DMS 273 (cell line): ENCODE measurements around the gene LANCL2.
"Not testable (repeated sequence)": the region's sequence is repeated elsewhere in the genome, so short reads cannot be mapped to it uniquely, and the experiment has no call there.

Experiments used
- DNase-seq: peaks from one replicate; lab custom pipeline; 2025; ENCODE audit not compliant: unreplicated experiment; lab: John Stamatoyannopoulos, UW

The LANCL2 gene, protein sequence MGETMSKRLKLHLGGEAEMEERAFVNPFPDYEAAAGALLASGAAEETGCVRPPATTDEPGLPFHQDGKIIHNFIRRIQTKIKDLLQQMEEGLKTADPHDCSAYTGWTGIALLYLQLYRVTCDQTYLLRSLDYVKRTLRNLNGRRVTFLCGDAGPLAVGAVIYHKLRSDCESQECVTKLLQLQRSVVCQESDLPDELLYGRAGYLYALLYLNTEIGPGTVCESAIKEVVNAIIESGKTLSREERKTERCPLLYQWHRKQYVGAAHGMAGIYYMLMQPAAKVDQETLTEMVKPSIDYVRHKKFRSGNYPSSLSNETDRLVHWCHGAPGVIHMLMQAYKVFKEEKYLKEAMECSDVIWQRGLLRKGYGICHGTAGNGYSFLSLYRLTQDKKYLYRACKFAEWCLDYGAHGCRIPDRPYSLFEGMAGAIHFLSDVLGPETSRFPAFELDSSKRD

DNA sequence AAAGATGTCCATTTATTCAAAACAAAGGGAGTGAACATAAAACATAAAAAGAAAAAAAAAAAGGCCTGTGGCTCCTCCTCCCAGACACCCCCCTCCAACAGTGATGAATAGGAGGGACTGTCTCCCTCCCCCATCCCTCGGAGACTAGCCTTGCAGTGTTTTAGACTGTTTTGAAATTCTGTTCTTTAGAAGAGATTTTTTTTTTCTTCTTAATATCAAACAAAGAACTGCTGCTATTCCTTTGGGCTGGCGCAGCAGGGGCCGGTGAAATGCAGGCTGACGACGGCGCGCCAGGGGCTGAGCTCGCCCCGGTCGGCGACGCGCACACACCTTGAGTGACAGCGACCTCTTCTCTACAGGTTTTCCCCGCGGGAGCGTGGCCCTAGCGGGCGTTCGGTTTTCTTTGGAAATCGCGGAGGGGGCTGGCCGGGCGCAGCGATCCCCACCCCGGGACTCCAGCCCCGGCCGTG lies at the start of gene LANCL2:
TSS of gene LANCL2 (plus strand) at position 133 of the 470 bp plus-strand sequence. CDS start 689 bp downstream, outside the sequence.
- peak; percentile 85 for DNase-seq

DNA sequence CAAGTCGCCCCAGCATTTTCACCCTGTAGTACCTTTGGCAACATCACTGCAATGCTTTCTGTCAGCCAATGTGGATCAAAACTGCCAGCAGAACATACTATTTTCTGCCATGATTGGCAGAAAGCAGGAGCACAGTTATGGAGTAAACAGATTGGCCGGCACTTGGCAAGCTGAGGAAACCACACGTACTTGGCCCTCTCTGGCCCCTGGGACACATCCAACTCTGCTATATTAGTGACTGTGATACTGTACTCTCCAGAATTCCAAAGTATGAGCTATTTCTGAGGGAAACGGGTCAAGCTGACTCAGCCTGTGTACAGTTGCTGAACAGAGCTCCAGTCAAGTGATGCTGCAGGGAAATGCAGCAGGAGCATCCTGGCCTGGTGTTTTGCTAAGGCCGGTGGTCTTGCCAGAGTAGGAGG lies 39.8 kb upstream of the LANCL2 start:
- peak; percentile 76 for DNase-seq

DNA sequence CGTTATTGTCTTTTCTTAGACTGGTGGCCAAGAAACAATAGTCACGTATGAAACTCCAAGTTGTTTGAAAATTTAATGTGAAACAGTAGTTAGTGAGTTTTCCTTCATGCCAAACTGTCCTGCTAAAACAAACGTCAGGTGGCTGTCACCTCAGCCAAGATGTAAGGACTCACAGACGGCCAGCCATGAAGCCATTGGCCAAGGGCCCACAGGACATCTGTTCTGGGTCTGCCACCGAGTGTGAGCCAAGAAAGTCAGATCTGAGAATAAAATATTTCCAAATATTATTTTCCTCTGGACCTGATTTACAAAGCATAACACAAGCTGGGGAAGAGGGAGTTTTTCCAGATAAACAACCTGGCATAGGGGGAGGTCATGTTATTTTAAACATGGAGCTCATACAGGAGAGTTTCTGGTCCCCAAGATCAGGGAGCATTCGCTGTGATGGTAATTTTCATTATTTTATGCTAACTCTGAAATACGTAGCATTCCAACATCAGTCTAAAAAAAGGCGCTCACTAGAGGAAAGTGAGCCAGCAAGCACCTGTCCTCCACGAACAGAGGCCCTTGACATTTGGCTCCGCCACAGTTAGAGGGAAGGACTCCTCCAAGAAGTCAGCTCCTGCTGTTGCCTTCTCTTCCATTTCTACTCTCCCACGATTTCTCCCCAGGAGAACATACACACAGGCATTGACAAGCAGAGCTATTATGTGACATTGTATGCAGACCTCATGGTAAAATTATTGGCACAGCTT lies 38.9 kb upstream of the LANCL2 start:
- peak; percentile 75 for DNase-seq

DNA sequence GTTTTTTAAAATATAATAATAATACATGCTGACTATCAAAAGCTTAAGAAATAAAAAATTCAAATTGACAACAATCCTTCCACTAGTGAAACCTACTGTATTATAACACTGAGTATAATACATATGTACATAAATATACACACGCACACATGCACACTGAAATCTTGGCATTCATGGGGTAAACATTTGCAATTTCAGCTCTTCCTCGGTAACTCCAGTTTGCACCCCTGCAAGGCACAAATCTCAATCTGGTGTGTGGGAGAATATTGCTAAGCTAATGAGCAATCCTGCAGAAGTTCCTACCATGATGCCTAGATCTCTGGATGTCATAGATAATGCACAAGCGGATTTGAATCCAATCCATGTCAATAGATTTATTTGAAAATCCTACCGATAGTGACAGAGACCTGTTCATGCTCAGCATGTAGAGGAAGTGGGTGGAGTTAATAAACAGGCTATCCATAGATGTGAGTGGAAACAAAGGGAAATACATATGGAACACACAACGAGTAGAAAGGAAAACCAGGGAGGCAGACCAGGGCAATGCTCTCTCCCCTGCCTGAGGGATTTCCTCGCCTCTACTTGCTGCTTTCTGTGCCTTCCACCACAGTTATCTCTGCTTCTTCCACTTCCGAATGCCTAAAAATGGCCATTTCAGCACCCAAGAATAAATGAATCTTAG lies 38.1 kb upstream of the LANCL2 start:
- no peak for DNase-seq

DNA sequence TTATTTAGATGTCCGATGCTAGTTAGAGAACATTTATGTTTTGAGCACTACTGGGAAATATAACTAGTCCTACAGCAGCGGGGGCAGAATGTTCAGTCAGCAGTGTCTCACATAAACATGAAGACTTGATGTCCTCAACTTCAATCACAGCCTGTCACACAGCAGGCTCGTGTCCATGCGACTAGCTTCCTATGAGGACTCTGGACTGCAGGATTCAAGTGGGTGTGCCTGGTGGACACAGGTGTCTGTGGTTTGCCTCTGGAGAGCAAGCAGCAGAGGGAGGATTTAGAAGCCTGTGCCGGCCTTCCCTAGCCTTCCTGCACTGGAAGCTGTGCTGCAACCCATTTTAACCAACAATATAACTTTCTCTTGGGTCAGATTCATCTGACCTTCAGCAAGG lies 30.0 kb upstream of the LANCL2 start:
- DNase-seq, result no peak

DNA sequence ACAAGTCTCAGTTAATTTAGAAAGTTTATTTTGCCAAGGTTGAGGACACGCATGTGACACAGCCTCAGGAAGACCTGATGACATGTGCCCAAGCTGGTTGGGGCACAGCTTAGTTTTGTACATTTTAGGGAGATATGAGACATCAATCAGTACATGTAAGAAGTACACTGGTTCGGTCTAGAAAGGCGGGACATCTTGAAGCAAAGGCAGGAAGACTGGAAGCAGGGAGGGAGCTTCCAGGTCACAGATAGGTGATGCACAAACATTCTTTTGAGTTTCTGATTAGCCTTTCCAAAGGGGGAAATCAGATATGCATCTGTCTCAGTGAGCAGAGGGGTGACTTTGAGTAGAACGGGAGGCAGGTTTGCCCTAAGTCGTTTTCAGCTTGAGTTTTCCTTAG lies 29.4 kb upstream of the LANCL2 start:
- no peak for DNase-seq

DNA sequence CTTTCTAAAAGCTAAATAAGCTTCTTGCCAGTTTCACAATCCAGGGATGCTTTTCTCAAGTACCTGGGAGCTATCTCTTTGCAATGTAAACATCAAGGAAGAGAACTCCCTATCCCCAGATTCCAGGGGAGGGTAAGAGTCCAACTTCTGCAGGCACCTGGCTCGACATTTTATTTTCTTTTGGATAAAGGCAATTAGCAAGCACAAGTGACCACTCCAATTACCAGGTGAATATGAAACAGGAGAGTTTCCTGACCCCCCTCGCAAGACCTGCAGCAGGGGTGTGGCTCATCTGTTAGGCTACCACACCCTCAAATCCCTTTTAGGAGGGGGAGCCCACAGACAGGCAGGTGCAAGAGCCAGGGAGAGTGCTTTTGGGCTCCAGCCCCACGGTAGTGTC lies 28.6 kb upstream of the LANCL2 start:
- DNase-seq, result no peak

DNA sequence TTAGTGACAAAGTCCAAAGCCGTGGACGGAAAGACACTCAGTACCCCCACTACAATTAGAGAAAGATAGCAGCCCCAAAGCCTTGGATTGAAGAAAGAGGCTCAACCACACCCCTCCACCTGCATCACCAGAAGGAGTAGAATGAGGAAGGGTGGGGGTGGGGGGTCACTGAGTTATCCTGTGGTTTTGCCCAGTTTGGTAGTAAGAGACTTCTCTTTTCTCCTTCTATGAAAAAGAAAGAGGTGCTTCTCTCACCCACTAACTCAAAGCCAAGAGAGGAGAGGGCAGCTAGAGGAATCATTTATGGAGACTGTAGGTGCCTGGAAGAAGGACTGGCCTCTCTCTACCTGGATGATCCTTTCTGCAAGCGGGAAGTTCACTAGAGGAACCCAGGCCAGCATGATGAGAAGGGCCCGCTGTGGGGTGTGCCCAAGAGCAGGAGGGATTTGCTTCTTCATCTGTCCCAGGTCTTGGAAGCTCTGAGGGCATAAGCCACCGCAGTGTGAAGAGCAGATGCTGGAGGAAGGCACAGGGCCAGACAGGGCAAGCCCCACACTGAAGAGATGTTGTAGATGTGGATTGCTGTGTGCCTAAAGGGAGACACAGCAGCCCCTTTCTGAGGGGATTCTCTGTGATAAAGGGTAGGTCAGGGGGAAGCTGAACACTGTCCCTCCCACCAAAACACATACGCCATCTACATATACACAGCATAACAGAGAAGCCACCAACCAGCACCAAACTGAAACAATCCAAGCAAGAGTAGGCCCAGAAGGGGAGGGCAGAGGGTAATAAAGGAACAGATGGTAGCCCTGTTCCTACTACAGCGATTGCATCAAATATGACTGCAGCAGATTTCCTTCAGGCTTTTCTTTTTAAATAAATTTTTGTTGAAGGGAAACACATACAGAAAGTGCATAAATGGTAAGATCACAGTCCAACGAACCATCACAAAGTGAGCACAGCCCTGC lies 25.8 kb upstream of the LANCL2 start:
- peak; percentile 94 for DNase-seq

DNA sequence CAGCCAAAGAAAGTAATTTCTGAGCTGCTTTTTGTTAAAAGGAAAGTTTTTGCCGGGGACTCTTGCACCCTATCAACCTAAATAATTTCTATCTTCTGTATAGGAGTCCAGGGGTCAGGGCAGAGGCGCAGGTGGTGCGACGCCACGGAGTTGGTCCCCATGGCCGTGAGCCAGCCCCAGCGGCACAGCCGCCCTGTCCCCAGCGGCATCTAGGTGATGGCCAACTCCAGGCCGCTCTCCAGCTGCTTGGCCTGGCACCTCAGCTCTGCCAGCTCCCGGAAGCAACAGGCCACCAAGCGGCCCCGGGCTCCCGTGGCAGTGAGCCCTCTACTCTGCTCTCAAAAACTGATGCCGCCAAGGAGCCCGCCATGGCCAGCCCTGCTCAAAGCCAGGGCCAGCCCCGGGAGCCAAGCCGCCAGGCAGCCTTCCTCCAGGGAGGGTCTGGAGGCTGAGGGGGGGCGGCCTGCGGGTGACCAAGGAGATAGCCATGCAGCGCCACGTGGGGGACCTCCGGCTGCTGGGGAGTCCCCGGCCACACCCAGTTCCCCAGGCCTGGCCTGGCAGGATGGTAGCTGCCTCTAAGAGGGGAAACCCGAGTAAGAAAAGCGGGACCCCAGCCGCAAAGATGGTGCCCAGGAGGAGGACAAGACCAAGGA lies 22.8 kb upstream of the LANCL2 start:
- DNase-seq, result no peak

DNA sequence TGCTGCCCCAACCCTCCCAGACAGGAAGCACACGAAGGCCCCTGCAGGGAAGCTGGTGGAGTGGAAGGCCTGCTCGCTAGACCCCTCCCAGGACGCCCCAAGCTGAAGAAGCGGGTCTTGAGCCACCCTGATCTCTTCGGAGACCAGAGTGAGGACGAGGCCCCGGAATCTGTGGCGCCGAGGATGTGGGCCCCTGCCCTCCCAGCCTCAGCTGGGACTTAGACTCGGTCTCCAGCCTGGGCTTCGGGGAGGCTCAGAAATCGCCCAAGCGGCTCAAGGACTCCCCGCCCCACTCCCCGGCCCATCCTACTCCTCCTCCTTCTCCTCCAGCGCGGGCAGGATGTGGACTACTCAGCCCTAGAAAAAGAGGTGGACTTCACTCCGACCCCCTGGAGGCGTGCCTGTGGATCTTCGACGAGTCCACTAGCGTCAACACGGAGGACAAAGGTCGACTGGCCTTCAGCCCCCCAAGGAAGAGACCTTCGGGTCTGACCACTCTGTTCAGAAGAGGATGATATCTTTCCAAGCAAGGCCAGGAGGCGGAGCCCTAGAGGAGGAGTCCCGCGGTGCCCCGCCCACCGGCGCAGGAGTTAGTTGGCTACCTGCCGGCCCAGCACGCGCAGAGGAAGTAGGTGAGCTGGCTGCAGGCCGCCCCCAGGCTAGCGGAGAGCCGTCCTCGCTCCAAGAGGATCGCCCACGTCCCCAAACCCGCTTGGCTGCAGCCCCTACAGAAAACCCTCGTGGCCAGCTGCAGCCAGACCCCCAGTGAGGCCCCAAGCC lies 21.9 kb upstream of the LANCL2 start:
- no peak for DNase-seq

DNA sequence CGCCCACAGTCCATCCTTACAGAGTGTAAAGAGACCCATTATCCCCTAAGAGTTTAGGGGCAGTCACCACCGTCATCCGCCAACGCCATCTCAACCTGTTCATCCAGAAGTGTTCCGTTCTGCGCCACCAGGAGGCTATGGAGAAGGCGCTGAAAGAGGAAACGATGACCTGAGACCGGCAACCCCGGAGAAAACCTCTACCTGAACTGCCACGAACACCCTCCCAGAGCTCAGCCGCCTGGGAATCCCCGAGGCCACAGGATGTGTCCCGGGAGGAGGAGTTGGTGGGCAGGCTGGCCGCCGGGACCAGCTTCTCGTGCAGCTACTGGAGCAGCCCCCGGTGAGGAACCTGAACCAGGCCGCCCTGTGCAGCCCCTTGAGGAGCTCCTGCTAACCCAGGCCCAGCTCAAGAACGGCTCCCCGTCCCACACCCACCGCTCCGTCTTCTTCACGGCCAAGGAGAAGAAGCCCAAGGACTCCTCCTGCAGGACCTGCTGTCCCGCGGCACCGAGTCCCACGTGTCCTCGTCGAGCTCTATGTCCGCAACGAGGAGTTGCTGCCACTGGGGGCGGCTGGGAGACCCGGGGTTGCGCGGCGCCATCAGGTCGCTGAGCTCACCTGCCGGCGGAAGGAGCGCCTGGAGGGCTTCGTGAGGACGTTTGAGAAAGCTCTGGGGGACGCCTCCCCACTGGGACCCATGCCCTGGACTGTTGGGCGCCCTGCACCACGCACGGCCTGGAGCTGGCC lies 21.1 kb upstream of the LANCL2 start:
- DNase-seq, result no peak

DNA sequence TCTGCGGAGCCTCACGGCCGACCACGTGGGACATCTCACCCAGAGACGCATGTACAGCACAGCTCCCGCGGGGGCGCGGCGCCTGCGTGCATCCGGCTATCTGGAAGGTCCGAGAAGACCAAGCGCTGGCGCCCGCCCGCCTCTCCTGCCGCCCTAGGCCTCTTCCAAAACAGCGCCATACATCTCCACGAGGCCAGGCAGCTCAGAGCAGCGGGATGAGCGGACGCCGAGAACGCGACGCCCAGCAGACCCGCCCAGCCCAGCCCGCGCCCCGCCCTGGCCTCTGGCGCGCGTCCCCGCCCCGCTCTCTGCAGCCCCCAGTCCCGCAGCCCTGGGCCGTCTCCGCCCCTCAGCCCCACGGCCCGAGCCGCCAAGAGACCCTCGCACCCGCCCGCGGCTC lies 20.3 kb upstream of the LANCL2 start:
- no peak for DNase-seq

DNA sequence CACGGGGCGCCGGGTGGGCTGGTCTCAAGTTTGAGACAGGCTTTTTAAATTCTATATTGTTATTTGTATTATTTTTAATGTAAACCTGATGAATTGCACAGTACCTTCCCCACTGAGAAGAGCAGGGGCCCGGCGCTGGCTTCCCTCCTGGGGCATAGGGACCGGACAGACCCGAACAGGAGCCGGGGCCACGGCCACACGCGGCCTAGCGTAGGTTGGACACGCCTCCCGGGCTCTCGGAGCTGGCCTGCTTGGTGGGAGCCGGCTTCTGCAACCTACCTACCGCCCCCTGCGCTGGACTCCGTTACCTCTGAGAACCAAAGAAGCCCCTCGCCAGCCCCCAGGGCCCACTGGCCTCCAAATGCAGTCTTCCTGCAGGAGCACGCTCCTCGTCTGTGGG lies 19.8 kb upstream of the LANCL2 start:
- no peak for DNase-seq

DNA sequence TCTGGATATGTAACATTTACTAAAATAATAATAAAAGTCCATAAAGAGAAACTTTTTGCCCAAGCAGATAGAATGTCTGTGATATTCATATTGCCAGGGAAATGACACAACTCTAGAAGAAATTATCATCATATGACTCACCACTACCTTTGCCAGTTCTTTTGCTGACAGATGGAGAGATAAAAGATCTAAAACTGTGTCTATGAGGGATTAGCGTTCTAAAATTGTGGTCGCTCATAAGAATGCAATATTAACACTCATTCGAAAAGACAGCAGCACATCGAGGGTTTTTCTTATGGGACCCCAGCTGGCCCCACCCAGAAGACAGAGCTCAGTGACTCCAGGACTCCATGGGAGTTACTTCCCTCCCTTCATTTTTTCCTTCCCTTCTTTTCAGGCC lies 16.6 kb upstream of the LANCL2 start:
- DNase-seq, result peak; percentile 76

DNA sequence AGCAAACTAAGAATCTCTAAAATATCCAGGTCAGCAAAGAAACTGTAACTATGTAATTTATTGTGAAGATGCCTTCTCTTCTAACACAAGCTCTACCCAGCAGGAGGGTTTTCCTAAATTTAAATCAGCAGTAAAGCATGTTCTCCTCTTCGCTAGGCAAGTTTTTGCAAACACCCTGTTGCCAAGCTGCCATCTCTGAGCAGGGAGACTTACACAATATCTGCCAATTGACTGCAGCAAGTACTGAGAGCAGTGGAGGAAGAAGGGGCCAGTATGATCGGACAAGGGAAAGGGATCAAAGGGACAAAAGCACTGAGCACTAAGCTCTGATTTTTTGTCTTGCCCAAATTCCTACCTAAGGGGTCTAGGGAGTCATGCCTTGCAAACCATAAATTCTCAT lies 16.0 kb upstream of the LANCL2 start:
- peak; percentile 83 for DNase-seq

DNA sequence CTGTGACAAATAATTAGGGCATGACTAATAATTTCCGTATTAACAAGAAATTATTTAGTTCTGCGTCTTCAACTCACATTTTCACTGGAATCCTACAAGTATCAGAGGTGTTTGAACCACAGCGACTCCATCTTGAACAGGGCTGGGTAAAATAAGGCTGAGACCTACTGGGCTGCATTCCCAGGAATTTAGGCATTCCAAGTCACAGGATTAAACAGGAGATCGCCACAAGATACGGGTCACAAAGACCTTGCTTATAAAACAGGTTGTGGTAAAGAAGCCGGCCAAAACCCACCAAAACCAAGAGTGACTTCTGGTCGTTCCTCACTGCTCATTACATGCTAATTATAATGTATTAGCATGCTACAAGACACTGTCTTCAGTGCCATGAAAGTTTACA lies 14.9 kb upstream of the LANCL2 start:
- DNase-seq, result no peak

DNA sequence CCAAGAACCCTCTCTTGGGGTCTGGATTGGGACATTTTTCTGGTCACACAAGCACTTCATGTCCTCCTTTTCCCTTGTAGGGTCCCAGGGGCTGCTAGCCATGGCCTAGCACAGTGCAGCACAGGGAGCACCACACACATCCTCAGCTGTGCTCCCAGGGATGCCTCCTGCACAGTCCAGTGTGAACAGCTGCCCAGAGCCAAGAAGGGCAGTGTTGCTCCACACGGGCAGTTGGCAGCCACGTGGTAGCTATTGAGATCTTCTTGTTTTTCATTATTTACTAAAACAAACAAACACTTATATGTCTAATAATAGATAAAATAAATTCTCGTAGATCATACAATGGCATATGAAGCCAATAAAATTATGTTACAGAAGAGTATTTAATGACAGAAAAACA lies 13.9 kb upstream of the LANCL2 start:
- DNase-seq, result no peak

DNA sequence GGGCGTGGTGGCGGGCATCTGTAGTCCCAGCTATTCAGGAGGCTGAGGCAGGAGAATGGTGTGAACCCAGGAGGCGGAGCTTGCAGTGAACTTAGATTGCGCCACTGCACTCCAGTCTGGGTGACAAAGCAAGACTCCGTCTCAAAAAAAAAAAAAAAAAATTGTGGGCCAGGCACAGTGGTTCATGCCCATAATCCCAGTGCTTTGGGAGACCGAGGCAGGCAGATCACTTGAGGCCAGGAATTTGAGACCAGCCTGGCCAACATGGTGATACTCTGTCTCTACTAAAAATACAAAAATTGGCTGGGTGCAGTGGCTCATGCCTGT lies 12.2 kb upstream of the LANCL2 start:
- not testable (repeated sequence) for DNase-seq

DNA sequence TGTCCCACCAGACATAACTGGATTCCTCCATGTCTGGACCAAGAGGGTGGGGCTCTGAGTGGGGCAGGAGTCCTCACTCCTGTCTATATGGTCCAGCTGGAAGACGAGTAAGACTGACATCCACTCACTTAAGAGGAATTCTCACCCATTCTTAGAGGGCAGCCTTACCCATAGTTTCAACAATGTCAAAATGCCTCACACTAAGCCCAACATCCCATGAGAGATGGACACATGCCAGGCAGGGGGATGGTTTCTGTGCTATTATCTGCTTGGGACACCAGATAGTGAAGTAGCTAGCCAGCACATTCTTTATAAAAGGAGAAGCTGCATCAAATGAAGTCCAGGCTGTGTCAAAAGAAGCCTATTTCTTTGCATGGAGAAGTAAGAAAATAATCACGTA lies 4.7 kb upstream of the LANCL2 start:
- DNase-seq, result no peak
